GM12872 (cell line): ENCODE data around the gene SERPINB6.
A peak's percentile ranks its signal among the peaks of the same experiment; 100 is the strongest.

Experiments used
- TF ChIP-seq, protein P1 (sequence below): IDR thresholded peaks from 3 replicates; pipeline ENCODE4 v1.5.1; 2011; ENCODE audit warnings: low read depth, mild to moderate bottlenecking, low read length, moderate library complexity; ENCODE audit not compliant: insufficient read depth

SERPINB6 gene

DNA sequence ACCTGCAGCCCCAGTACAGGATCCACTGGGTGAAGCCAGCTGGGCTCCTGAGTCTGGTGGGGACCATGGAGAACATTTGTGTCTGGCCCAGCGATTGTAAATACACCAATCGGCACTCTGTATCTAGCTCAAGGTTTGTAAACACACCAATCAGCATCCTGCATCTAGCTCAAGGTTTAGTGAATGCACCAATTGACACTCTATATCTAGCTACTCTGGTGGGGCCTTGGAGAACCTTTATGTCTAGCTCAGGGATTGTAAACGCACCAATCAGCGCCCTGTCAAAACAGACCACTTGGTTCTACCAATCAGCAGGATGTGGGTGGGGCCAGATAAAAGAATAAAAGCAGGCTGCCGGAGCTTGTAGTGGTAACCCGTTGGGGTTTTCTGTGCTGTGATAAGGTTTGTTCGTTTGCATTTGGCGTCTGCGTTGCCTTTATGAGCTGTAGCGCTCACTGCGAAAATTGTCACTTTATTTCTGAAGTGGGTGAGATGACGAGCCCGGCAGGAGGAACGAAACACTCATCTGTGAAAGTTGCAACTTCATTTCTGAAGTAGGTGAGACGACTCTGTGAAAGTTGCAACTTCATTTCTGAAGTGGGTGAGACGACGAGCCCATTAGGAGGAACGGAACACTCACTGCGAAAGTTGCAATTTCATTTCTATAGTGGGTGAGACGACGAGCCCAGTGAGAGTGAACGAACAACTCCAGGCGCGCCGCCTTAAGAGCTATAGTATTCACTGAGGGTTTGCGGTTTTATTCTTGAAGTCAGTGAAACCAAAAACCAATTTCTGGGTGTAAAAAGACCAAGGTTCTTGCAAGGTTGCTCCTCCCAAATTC lies 31.1 kb downstream of the SERPINB6 start:
- TF ChIP-seq, protein P1, sequence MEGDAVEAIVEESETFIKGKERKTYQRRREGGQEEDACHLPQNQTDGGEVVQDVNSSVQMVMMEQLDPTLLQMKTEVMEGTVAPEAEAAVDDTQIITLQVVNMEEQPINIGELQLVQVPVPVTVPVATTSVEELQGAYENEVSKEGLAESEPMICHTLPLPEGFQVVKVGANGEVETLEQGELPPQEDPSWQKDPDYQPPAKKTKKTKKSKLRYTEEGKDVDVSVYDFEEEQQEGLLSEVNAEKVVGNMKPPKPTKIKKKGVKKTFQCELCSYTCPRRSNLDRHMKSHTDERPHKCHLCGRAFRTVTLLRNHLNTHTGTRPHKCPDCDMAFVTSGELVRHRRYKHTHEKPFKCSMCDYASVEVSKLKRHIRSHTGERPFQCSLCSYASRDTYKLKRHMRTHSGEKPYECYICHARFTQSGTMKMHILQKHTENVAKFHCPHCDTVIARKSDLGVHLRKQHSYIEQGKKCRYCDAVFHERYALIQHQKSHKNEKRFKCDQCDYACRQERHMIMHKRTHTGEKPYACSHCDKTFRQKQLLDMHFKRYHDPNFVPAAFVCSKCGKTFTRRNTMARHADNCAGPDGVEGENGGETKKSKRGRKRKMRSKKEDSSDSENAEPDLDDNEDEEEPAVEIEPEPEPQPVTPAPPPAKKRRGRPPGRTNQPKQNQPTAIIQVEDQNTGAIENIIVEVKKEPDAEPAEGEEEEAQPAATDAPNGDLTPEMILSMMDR: no peak

DNA sequence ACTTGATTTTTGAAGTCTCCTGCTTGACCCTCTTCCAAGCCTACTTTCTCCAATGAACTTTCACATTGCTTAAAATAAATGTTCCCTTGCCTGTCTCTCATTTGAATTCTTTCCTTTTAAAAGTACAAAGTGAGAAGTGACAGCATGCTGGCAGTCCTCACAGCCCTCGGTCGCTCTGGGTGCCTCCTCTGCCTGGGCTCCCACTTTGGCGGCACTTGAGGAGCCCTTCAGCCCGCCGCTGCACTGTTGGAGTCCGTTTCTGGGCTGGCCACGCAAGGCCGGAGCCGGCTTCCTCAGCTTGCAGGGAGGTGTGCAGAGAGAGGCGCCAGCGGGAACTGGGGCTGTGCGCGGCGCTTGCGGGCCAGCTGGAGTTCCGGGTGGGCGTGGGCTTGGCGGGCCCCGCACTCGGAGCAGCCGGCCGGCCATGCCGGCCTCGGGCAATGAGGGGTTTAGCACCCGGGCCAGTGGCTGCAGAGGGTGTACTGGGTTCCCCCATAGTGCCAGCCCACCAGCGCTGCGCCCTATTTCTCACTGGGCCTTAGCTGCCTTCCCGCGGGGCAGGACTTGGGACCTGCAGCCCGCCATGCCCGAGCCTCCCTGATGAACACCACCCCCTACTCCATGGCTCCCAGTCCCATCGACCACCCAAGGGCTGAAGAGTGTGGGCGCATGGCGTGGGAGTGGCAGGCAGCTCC lies 31.9 kb downstream of the SERPINB6 start:
- TF ChIP-seq, protein P1: no peak

DNA sequence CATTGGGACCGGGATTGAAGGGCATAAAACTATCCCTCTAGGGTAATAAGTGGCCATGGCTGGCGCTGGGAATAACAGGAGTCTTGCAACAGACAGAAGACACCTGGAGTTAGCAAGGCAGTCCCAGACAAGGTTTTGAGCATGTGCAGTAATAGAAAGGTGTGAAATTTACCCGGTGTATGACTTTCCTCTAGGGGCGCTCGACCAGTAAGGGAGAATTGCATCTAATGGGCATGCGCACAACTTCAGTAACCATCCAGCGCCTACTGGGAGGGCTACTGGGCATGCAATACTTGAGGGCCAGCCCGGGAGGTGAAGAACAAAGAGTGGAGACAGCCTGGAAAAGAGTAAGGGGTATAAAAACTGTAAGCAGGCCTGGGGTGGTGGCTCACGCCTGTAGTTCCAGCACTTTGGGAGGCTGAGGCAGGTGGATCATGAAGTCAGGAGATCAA lies 32.7 kb downstream of the SERPINB6 start:
- TF ChIP-seq, protein P1: peak; percentile 37; the same call in 2 of the 3 replicates

DNA sequence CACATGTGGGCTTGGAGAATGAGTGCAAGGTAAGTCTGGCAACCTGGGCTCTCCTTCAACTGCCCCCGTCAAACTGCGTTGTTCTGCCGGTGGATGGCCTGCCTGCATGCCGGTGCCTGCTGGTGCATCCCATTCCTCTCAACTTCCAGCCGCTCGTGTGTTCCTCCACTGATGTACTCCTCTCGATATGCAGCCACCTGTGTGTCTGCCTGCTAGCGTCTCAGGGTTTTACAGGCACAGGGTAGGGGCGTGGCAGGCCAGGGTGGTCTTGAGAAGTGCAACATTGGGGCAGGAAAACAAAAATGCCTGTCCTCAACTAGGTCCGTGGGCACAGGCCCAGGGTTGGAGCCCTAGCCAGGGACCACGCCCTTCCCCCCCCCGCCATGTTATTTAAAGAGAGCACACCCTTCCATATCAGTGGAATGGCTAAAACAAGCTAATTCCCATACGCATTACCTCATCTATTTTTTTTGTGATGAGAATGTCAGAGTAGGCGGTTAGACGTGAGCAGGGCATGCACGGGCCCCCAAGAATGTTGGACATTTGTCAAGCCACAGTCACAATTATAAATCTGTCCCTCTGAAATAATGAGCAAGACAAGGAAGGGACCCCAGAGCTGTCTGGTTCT lies 33.2 kb downstream of the SERPINB6 start:
- TF ChIP-seq, protein P1: no peak

DNA sequence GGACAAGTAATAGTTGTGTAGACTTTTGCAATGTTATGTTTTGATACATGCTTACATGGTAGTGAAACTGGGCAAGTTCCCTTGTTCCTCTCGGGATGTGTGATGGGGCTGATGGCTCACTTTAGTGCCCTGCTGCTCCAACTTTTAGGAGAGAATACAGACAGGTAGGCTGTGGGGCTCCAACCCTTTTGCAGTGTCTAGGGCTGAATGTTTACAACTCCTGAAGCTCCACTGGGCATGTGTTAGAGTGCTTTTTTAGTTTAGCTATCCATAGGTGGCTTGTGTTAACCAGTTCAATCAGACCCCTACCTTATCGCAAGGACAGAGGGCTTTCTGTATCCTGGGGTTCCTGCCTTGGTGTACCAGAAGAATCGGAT lies 33.8 kb downstream of the SERPINB6 start:
- TF ChIP-seq, protein P1: no peak

DNA sequence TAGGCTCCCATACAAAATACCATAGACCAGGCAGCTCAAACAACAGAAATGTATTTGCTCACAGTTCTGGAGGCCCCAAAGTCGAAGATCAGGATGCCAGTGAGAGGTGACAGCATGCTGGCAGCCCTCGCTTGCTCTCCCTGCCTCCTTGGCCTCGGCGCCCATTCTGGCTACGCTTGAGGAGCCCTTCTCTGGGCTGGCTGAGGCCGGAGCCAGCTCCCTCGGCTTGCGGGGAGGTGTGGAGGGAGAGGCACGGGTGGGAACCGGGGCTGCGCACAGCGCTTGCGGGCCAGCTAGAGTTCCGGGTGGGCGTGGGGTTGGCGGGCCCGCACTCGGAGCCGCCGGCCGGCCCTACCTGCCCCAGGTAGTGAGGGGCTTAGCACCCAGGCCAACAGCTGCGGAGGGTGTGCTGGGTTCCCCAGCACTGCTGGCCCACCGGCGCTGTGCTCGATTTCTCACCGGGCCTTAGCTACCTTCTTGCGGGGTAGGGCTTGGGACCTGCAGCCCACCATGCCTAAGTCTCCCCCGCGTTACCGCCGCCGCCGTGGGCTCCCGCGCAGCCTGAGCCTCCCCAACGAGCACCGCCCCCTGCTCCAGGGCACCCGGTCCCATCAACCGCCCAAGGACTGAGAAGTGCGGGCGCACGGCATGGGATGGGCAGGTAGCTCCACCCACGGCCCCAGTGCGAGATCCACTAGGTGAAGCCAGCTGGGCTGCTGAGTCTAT lies 35.6 kb downstream of the SERPINB6 start:
- TF ChIP-seq, protein P1: no peak
